Upper lobe of left lung (tissue), 4 donors: ENCODE data around the gene IQGAP1.

Source experiments
- EP300 ChIP-seq, 4 donors: sonication (generic); formaldehyde crosslinking; IDR thresholded peaks; one replicate each; pipeline ENCODE4 v1.5.1; 2017; ENCODE audit warnings: antibody characterized with exemption in 4 of 4, control low read depth in 2 of 4
- POLR2A ChIP-seq, 4 donors: fragments of 450-650 bp; IDR thresholded peaks; one replicate each; pipeline ENCODE4 v1.5.1; 2016 to 2017; ENCODE audit warnings: antibody characterized with exemption in 4 of 4, mild to moderate bottlenecking in 2 of 4
- TF ChIP-seq, protein P1 (sequence below), 6 experiments: fragments of 450-650 bp in 4 of 6; fragments of 200-600 bp in 2 of 6; sonication (generic) in 2 of 6; IDR thresholded peaks; one replicate each; pipeline ENCODE4 v1.5.1; 2016 to 2019; ENCODE audit warnings: antibody characterized with exemption in 6 of 6

DNA sequence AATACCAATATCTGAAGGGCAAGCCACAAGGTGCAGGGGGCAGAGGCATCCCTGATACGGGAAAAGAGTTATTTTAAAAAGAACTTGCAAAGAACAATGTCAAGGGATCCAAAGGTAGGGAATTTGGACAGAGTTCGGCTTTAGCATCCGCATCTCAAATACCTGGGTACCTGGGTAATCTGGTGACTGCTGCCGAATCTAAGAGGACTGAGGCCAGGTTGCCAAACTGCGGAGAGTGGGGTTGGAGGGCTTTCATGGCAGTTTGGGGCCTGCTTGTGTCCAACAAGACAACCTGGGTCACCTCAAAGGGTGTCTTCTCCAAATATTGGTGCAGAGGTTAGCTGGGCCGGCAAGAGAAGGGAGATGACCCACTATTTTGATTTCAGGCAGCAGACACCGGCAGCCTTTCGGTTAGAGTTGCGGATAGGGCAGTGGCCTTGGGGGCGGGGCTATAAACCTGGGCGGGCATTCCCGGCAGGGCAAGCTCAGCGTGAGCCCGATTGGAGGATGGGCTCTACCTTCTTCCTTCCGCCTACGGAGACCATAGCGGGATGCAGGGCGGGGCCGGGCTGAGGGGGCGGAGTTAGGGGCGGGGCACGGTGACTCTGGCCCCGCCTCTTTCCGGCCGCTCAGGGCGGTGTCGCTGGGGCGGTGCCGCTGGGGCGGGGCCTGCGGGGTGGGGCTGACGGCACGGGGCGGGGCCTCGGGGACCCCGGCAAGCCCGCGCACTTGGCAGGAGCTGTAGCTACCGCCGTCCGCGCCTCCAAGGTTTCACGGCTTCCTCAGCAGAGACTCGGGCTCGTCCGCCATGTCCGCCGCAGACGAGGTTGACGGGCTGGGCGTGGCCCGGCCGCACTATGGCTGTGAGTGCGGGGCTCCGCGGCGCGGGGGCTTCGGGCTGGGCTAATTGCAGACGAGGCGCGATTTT is at the start of gene IQGAP1:
- peak; percentile 53 to 96 (median 84) for TF ChIP-seq POLR2A (IDR thresholded peaks at IDR 0.05)
- TF ChIP-seq, protein P1, sequence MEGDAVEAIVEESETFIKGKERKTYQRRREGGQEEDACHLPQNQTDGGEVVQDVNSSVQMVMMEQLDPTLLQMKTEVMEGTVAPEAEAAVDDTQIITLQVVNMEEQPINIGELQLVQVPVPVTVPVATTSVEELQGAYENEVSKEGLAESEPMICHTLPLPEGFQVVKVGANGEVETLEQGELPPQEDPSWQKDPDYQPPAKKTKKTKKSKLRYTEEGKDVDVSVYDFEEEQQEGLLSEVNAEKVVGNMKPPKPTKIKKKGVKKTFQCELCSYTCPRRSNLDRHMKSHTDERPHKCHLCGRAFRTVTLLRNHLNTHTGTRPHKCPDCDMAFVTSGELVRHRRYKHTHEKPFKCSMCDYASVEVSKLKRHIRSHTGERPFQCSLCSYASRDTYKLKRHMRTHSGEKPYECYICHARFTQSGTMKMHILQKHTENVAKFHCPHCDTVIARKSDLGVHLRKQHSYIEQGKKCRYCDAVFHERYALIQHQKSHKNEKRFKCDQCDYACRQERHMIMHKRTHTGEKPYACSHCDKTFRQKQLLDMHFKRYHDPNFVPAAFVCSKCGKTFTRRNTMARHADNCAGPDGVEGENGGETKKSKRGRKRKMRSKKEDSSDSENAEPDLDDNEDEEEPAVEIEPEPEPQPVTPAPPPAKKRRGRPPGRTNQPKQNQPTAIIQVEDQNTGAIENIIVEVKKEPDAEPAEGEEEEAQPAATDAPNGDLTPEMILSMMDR (IDR thresholded peaks at IDR 0.05), result no peak
- peak in 1 of 4 donors; percentile 12 for TF ChIP-seq EP300 (IDR thresholded peaks at IDR 0.05)
